ENCODE data around the gene LHX5.

The LHX5 gene

GRCh38 chr12:113422030-113422885 is 49.4 kb downstream of the LHX5 start, which contains the start of gene SDSL:
SDSL (plus strand) TSS chr12:113422380; CDS start chr12:113427983, 5,603 bp downstream.
- in situ Hi-C loops (cut with HindIII; ENCODE audit: low pct_unique_long_range_greater_than_20kb, low sequenced_read_pairs), result no loop called here
- no peak for TF ChIP-seq JUND (IDR thresholded peaks at IDR 0.05; ENCODE audit: low read depth)
- peak; percentile 72 to 84 for DNase-seq (ENCODE audit: low read depth in 1 of 2, low spot score in 1 of 2)

GRCh38 chr12:113420996-113421595 is 50.6 kb downstream of the LHX5 start:
- no peak for TF ChIP-seq JUND (IDR thresholded peaks at IDR 0.05; ENCODE audit: low read depth)
- in situ Hi-C loops (cut with HindIII; ENCODE audit: low pct_unique_long_range_greater_than_20kb, low sequenced_read_pairs), result no loop called here
- DNase-seq (ENCODE audit: low read depth in 1 of 2, low spot score in 1 of 2), result no peak

GRCh38 chr12:113418213-113418879 is 53.3 kb downstream of the LHX5 start:
- no peak for TF ChIP-seq JUND (IDR thresholded peaks at IDR 0.05; ENCODE audit: low read depth)
- DNase-seq (ENCODE audit: low read depth in 1 of 2, low spot score in 1 of 2), result no peak
- in situ Hi-C loops (cut with HindIII; ENCODE audit: low pct_unique_long_range_greater_than_20kb, low sequenced_read_pairs), result no loop called here

GRCh38 chr12:113416091-113416754 is 55.4 kb downstream of the LHX5 start:
- DNase-seq (ENCODE audit: low read depth in 1 of 2, low spot score in 1 of 2), result no peak
- in situ Hi-C loops (cut with HindIII; ENCODE audit: low pct_unique_long_range_greater_than_20kb, low sequenced_read_pairs), result no loop called here

GRCh38 chr12:113414519-113415038 is 57.1 kb downstream of the LHX5 start:
- in situ Hi-C loops (cut with HindIII; ENCODE audit: low pct_unique_long_range_greater_than_20kb, low sequenced_read_pairs), result no loop called here
- DNase-seq (ENCODE audit: low read depth in 1 of 2, low spot score in 1 of 2), result no peak
- no peak for TF ChIP-seq JUND (IDR thresholded peaks at IDR 0.05; ENCODE audit: low read depth)

More at GRCh38 chr12:113416091-113416754, 55.4 kb downstream of the LHX5 start:
- no peak for TF ChIP-seq JUND (IDR thresholded peaks at IDR 0.05; ENCODE audit: low read depth)

GRCh38 chr12:113413488-113413939 is 58.2 kb downstream of the LHX5 start:
- no peak for DNase-seq (ENCODE audit: low read depth in 1 of 2, low spot score in 1 of 2)
- in situ Hi-C loops (cut with HindIII; ENCODE audit: low pct_unique_long_range_greater_than_20kb, low sequenced_read_pairs), result no loop called here

More at GRCh38 chr12:113413488-113413939, 58.2 kb downstream of the LHX5 start:
- TF ChIP-seq JUND (IDR thresholded peaks at IDR 0.05; ENCODE audit: low read depth), result no peak

All from T47D (cell line).